Activated CD8-positive, alpha-beta memory T cell treated with anti-CD3 and anti-CD28 coated beads for 24 hours (primary cell): ENCODE results near the gene ADAMTS3.

ENCODE experiments used
- DNase-seq: peaks from one replicate; pipeline ENCODE4 v3.0.0-alpha.2; 2020

The ADAMTS3 gene

GRCh38 chr4:72568959-72569718 is at the start of gene ADAMTS3:
Gene ADAMTS3 (minus strand): TSS chr4:72569221. CDS start chr4:72568762, 459 bp downstream.
- DNase-seq: peak; percentile 57

DNA sequence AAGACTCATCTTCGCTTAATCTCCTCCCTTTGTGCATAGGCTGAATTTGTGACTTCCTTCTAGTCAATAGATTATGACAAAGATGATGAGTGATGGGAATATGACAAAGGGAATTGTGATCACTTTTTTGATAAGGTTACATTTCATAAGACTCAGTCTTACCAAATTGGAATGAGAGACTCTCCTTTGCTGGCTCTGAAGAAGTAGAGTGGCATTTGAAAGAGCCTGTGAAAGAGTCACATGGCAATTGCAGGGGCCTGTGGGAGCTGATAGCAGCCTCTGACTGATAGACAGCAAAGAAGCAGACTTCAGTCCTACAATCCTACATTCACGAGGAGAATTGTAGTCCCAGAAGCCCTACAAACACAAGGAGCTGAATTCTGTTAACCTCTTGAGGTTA is 44.9 kb upstream of the ADAMTS3 start:
- DNase-seq: no peak

GRCh38 chr4:72606751-72607150 is 37.7 kb upstream of the ADAMTS3 start:
- no peak for DNase-seq

GRCh38 chr4:72604324-72604723 is 35.3 kb upstream of the ADAMTS3 start:
- no peak for DNase-seq

DNA sequence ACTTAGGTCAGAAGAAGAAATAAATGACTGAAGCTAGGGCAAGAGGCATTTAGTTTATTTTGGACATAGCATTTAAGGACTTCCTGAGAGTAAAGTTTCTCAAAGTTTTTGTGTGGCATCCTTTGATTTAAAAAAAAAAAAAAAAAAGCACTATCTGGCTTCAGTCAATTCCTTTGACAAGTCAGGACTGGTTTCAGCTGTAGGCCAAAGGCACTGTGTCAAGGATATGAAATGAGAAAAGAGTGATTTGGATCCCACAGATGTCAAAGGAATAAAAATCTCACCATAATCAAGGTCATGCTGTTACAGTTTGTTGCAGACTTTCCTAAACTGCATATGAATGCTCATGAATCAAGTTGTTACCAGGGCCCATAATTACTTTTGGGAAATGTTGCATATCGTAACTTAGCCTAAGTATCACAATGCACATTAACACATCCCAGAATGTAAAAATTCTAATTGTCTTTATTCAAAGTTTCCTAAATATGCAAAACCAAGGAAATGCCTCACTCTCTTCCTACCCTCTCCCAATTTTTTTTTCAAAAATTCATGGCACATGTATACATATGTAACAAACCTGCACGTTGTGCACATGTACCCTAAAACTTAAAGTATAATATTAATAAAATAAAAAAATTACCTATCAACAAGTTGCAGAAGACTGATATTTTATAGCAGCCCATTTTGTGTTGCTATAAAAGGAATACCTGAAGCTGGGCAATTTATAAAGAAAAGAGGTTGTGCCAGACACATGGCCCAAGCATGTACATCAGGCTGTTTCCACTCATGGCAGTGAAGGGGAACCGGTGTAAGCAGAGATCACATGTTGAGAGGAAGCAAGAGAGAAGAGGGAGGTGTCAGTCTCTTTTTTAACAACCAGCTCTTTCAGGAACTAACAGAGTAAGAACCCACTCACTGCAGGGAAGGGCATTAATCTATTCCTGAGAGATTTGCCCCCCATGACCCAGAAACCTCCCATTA is 33.7 kb upstream of the ADAMTS3 start:
- no peak for DNase-seq

- DNase-seq: no peak
These were observed 22.8 kb upstream of the ADAMTS3 start for GRCh38 chr4:72591547-72592454.

- DNase-seq: no peak
These were observed 18.3 kb upstream of the ADAMTS3 start for GRCh38 chr4:72587334-72587733.

DNA sequence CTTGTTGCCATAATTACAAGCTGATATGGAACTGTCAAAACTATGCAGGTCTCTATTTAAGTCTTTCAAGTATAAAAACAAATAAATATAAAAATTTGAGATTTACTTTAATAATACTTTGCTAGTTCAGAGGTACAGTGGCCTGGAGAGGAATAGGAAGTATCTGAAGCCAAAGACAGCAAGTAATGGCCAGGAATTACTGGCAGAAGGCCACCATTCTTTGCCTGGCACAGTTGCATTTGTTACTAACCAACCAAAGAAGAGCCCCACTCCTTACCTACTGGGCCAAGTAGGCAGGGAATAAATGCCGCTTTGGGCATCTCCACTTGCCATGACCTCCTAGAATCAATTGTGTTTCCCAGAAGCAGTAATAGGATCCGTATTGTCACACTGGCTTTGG is 13.8 kb upstream of the ADAMTS3 start:
- DNase-seq: no peak

DNA sequence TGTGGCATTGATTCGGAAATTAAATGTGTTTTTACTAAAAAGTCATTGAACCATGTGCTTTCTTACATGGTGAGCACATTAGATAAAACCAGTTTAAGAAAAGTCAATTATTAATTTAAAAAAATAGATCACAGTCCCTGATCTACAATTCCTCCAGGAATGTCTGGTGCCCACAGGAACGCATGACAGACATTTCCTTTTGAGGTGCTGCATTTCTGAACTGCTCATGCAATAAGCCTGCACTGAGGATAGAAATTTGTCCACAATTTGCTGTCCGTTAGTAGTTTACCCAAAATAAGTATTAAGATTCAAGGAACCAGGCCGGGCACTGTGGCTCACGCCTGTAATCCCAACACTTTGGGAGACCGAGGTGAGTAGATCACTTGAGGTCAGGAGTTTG is 8.2 kb upstream of the ADAMTS3 start:
- DNase-seq: no peak

DNA sequence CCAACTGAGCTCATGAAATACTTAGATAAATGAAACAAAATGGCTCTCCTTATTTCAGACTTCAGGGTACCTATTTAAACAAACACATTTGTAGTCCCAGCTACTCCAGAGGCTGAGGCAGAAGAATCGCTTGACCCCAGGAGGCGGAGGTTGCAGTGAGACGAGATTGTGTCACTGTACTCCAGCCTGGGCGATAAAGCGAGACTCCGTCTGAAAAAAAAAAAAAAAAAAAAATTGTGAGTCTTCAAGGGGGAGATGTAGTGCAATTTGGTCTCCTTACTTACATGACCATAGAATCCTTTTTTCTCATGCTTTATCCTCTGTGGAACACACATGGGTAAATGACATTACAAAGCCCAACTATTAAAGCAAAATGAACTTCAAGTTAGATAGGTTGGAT is 2.3 kb upstream of the ADAMTS3 start:
- no peak for DNase-seq

DNA sequence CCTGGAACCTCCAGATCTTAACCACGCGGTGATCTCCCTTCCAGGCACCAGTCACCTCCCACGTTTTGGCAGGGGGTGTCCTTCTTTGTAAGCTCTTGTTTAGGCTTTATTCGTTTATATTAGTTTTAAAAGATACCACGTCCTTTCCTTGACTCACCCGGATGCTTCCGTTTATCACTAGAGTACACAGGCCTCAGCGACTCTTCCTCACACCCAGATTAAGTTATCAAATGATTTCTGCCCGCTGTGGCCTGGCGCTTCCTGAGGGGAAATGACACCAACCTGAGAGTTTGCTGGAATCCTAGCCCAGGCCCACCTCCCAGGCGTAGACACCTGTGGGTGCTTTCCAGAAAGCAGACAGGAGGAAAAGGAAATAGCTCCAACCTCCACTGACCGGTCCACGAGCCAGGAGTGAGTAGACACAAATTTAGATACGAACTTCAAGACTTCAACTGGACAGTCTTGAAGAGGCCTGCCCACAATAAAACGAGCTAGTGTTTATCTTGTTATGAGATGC is 756 bp upstream of the ADAMTS3 start:
- DNase-seq: no peak

DNA sequence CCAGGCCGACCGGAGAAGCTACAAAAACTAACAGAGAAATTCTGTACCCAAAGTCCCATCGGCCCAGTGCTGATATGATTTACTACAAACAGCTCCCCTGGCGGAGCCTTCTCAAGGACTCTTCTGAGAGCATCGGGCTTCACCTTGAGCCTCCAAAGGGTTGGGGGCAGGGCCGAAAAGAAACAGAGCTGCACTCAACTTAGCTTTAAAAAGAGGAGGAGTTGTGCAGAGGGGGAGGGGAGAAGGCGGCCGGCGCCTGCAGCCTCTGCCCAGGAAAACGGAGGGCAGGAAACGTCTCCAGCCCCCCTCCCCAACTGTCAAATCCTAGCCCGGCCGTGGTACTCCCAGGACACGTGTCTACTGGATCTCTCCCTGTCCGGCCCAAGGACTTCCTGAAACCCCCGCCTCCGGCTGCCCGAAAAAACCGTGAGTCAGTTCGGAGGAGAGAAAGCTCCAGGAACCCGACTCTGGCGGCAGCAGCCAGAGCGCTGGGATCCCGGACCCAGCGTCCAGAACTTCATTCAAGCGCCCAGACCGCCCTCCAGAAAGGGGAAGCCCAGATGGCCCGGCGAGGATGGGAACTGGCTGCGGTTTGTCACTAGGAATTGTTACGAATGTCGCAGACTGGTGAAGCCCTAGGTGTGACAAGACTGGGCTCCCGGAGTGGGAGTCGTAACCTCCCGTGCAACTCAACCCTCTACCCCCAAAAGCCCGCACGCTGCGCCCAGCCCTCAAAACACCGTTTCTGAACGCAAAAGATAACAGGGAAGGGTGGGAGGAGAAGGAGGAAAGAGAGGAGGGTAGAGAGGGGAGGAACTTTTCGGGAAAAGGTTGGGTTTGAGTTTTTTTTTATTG is 973 bp downstream of the ADAMTS3 start:
- DNase-seq: no peak

DNA sequence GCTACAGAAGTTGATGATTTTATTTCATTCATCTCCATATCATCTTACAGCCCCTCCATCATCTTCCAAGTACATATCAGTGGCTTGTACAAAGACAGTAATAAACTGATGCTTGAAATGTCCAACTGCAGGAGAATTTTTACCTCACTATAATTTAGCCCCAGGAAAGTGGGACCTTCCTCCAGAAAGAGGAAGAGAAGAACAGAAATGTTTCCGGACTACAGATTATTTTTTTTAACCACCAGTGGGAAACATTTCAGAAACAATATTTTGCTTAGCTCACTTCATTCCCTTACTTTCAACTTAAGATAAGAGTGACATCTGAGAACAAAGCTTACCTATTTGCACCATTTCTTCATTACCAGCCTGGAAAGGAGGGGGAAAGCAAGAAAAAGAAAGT is 2.0 kb downstream of the ADAMTS3 start:
- no peak for DNase-seq

GRCh38 chr4:72566464-72566972 is 2.5 kb downstream of the ADAMTS3 start:
- no peak for DNase-seq

DNA sequence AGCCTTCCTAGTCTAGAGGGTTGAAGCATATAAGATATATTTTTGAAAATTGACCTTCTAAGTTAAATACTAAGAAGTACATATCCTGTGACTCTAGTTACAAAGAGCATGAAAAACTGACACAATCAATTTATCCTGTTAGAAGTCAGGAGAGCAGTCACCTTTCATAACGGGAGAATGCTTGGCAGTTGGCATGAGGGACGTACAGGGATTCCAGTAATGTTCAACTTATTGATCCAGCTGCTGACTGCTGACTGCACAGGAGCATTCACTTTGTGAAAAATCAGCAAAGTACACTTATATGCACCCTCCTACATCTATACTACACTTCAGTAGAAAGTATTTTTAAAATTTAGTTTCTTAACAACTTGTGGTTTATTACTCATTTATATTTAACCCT is 4.2 kb downstream of the ADAMTS3 start:
- DNase-seq: no peak

DNA sequence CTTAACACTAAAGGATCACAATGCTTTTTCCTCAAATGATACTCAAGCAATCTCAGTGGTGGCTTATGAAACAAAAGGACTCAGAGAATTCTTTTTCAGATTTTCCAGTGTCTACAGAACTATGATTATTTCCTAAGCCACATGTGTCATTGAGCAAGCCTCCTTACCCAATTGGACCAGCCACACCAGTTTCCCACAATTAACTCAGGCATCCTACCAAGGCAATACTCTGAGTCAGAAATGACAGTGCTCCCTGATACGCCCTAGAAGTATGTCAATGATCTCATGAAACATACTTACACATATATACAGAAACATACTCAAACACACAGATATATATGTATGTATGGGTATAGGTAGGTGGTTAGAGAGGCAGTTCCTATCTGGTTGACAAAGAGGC is 4.8 kb downstream of the ADAMTS3 start:
- DNase-seq: no peak

DNA sequence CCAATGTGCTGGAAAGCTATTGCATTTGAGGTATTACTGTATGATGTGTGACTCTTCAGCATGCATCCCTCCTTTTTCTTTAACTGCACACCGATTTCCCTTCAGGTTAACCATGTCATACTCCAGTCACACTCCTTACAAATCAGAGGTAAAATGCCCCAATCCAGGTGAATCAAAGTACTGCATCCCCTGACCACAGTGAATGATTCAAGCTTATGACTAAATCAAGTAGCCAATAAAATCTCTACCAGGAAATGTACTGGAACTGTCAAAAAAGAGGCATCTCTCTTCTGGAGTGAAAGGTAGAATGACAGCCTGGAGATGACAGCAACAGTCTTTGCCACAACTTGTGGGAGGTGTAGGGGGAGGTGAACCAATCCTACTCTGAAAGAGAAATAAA is 10.4 kb downstream of the ADAMTS3 start:
- no peak for DNase-seq

DNA sequence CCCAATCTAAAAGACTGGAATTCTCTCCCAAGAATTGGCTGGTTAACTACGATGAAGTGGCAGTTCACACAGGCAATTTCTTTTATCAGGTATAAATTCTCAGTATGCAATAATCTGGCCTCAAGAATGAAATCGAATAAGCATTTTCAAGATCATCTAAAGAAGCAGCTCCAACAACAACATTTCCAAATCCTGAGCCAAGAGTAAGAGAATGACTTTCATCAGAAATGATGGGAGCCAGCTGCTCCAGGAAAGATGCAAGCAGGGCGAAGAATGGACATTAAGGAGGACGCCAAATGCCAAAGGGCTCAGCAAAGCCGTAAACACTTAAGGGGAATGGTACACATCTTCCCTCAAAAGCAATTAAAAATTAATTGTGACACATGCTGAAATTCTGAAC is 12.0 kb downstream of the ADAMTS3 start:
- DNase-seq: no peak

- DNase-seq: no peak
These were observed 13.6 kb downstream of the ADAMTS3 start for GRCh38 chr4:72555377-72555831.

DNA sequence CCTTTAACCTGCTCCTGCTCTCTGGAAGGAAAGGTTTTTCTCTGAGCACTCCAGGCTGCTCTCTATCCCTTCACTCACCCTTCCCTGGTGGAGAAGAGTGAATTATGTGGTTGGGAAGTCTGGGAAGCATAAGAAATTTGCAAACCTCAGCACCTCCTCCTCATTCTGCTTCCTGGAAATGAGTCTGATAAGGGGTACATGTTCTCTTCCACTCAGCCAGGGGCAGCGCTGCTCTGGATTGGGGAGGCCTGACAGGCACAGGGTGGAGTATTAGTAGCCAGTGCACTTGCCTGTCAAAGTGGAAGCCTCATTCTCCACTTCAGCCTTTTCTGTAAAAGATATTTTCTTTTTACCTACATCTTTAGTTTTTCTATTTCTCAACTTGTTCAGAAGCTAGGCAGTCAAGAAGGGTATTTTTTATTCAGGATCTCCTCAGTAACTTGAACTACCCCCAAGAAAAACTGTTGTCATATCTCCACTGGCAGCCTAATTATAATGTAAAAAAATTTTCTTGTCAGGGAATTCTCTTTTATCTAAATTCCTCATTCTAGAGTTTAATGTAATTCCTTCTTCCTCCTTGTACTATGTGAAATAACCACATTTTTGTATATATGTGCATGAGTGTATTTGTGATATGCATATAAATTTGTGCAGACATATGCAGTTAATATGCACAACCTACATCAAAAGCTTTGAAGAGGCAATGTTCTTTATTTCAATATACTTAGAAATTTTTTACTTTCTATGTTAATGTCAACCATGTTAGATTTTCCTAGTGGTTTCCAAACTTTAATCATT is 15.3 kb downstream of the ADAMTS3 start:
- no peak for DNase-seq
